HG02852 (cell line): ENCODE measurements around the gene CCDC186.

Source experiments
- ATAC-seq: cut with Tn5 transposase; IDR thresholded peaks from one replicate; pipeline ENCODE4 v1.9.1; 2021; ENCODE audit warnings: mild to moderate bottlenecking, moderate library complexity; ENCODE audit not compliant: unreplicated experiment

The CCDC186 gene

GRCh38 chr10:114071178-114071577 is 102.8 kb downstream of the CCDC186 start:
- ATAC-seq: no peak
